SK-N-SH treated with all-trans-retinoic acid at 6 μM for 48 hours (cell line): ENCODE measurements around the gene MCTP2.

ENCODE experiments used
- OSR1 ChIP-seq: fragments of 250-450 bp; sonication (Bioruptor Pico); IDR thresholded peaks from 2 replicates; pipeline ENCODE4 v1.8.0; 2022; ENCODE audit warnings: moderate library complexity, mild to moderate bottlenecking, inconsistent platforms
- ZNF8 ChIP-seq: fragments of 450-650 bp; formaldehyde crosslinking; IDR thresholded peaks from 2 replicates; pipeline ENCODE4 v1.5.0; 2020; ENCODE audit warnings: mild to moderate bottlenecking, moderate library complexity

GRCh38 chr15:94348084-94348483 lies 116.7 kb downstream of the MCTP2 start:
- TF ChIP-seq OSR1 (CRISPR knock-in tag), result no peak
- TF ChIP-seq ZNF8 (CRISPR knock-in tag), result no peak
